Measurements from ENCODE around the gene ACER3. TPM values are rescaled to one million over a fixed set of nuclear protein-coding genes. Genes with fewer than 3 reads are reported as not detected.

Gene ACER3
- total RNA-seq, 1 donor from 2014 or later: 14.7 TPM

DNA sequence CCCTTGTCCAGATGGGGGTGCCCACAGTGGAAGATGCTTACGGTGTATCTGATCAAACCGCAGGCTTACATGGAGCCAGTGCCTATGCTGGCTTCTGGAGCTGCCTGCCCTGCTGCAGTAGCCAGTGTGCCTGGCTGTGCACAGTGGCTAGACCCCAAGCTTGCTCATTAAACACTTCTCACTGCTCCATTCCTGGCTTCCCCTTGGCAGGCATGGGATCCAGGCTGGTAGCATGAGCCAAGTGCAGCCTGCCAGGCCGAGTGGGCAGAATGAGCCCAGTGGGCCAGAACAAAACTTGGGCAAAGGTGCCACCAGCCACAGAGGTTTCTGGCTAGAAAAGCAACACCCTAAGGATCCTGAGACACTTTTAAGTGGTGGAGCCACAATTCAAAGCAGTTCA is 118.1 kb downstream of the ACER3 start:
- H3K27me3 Mint-ChIP-seq: no peaks in the 10 kb centered on the region
- no peak for TF ChIP-seq CTCF (IDR thresholded peaks at IDR 0.05; ENCODE audit: unreplicated experiment)
- H3K4me3 Mint-ChIP-seq (ENCODE audit: low read depth): no peak overlapping the region
- no peaks in the 10 kb centered on the region for H3K4me1 Mint-ChIP-seq (ENCODE audit: low read depth)
- H3K36me3 Mint-ChIP-seq (ENCODE audit: insufficient read depth): no peaks in the 10 kb centered on the region
- H3K9me3 Mint-ChIP-seq (ENCODE audit: low read depth): no peaks in the 10 kb centered on the region
- DNase-seq (ENCODE audit: low spot score, unreplicated experiment): no peak
- H3K27ac Mint-ChIP-seq: no peak overlapping the region

DNA sequence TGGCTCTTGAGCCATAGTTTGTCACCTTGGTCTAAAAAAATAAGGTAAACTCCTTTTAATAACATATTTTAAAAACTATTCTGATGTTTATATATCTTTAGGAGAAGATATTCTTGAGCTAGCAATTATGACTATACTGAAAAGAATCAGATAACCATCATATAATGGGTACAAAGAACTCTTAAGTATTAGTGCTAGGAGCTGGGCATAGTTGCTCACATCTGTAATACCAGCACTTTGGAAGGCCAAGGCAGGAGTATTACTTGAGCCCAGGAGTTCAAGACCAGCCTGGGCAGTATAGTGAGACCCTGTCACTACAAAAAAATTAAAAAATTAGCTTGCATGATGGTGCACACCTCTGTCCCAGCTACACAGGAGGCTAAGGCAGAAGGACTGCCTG is 119.5 kb downstream of the ACER3 start:
- no peaks in the 10 kb centered on the region for H3K27me3 Mint-ChIP-seq
- no peak for TF ChIP-seq CTCF (IDR thresholded peaks at IDR 0.05; ENCODE audit: unreplicated experiment)
- H3K36me3 Mint-ChIP-seq (ENCODE audit: insufficient read depth): no peaks in the 10 kb centered on the region
- H3K4me1 Mint-ChIP-seq (ENCODE audit: low read depth): peaks cover 4% of the 10 kb centered on the region
- no peak overlapping the region for H3K4me3 Mint-ChIP-seq (ENCODE audit: low read depth)
- no peak overlapping the region for H3K27ac Mint-ChIP-seq
- no peaks in the 10 kb centered on the region for H3K9me3 Mint-ChIP-seq (ENCODE audit: low read depth)
- DNase-seq (ENCODE audit: low spot score, unreplicated experiment): no peak

DNA sequence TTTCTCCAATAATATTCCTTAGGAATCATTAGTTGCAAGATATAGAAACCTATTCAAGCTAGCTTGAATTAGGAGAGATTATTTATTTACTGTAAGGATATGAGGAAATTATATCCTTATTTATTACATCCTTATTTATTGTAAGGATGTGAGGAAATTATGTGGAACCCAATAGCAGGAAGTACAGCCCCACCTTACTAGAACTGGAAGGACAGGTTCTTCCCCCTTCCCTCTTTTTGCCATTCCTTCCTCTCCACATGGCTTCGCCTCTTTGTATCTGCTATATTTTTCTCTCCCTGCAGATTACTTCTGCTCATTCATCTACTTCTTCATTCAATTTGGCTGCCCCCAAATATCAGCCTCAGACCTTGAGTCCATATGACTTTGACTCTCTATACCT is 124.0 kb downstream of the ACER3 start:
- no peak for TF ChIP-seq CTCF (IDR thresholded peaks at IDR 0.05; ENCODE audit: unreplicated experiment)
- Mint-ChIP-seq H3K36me3 (ENCODE audit: insufficient read depth) (peaks cover 1% of the 10 kb centered on the region), H3K9me3 (ENCODE audit: low read depth) (no peaks in the 10 kb centered on the region), H3K4me1 (ENCODE audit: low read depth) (peaks cover 5% of the 10 kb centered on the region), H3K27ac (peak overlapping the region; percentile 10), H3K4me3 (ENCODE audit: low read depth) (no peak overlapping the region), H3K27me3 (no peaks in the 10 kb centered on the region)
- no peak for DNase-seq (ENCODE audit: low spot score, unreplicated experiment)

- DNase-seq (ENCODE audit: low spot score, unreplicated experiment): no peak
- TF ChIP-seq CTCF (IDR thresholded peaks at IDR 0.05; ENCODE audit: unreplicated experiment): no peak
- Mint-ChIP-seq H3K36me3 (ENCODE audit: insufficient read depth) (peaks cover 1% of the 10 kb centered on the region), H3K4me3 (ENCODE audit: low read depth) (no peak overlapping the region), H3K4me1 (ENCODE audit: low read depth) (peaks cover 5% of the 10 kb centered on the region), H3K27ac (no peak overlapping the region), H3K27me3 (no peaks in the 10 kb centered on the region), H3K9me3 (ENCODE audit: low read depth) (no peaks in the 10 kb centered on the region)
These were observed 126.5 kb downstream of the ACER3 start for GRCh38 chr11:76987203-76987602.

DNA sequence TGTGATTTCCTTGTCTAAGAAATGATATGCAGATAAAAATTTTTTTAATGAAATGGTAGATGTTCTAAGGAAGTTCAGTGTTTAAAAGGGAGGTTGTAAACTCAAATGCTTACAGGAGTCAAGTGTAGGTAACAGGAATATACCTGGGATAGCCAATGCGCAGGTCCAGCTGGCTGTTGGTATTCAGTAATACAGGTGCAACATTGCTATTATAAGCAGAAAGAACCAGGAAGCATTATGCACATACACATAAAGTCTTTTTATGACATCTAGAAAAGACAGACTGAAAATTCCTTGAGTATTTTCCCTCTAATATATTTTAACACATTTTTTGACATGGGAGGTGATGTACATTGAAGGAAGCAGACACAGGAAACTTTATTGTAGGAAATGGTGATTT is 129.9 kb downstream of the ACER3 start:
- Mint-ChIP-seq H3K4me1 (ENCODE audit: low read depth) (no peaks in the 10 kb centered on the region), H3K27ac (no peak overlapping the region), H3K4me3 (ENCODE audit: low read depth) (no peak overlapping the region), H3K9me3 (ENCODE audit: low read depth) (no peaks in the 10 kb centered on the region), H3K27me3 (no peaks in the 10 kb centered on the region), H3K36me3 (ENCODE audit: insufficient read depth) (peaks cover 4% of the 10 kb centered on the region)
- no peak for DNase-seq (ENCODE audit: low spot score, unreplicated experiment)
- no peak for TF ChIP-seq CTCF (IDR thresholded peaks at IDR 0.05; ENCODE audit: unreplicated experiment)

Measured in progenitor cell of endocrine pancreas (in vitro differentiated cells).